Measurements from ENCODE around the gene GAP43.

GAP43 gene

GRCh38 chr3:115627180-115628074, 4.1 kb downstream of the GAP43 start:
- no peak for DNase-seq (ENCODE audit: low read depth)

- DNase-seq (ENCODE audit: low read depth), result no peak
Observed at GRCh38 chr3:115628075-115628412, 4.7 kb downstream of the GAP43 start.

GRCh38 chr3:115630850-115631249, 7.5 kb downstream of the GAP43 start:
- DNase-seq (ENCODE audit: low read depth), result no peak

GRCh38 chr3:115632026-115632425, 8.7 kb downstream of the GAP43 start:
- no peak for DNase-seq (ENCODE audit: low read depth)

GRCh38 chr3:115633467-115633866, 10.2 kb downstream of the GAP43 start:
- DNase-seq (ENCODE audit: low read depth), result no peak

GRCh38 chr3:115634052-115634451, 10.7 kb downstream of the GAP43 start:
- DNase-seq (ENCODE audit: low read depth), result no peak

- no peak for DNase-seq (ENCODE audit: low read depth)
Observed at GRCh38 chr3:115635406-115635805, 12.1 kb downstream of the GAP43 start.

- DNase-seq (ENCODE audit: low read depth), result no peak
Observed at GRCh38 chr3:115638241-115638640, 14.9 kb downstream of the GAP43 start.

GRCh38 chr3:115638991-115639390, 15.7 kb downstream of the GAP43 start:
- DNase-seq (ENCODE audit: low read depth), result no peak

GRCh38 chr3:115644391-115644790, 21.1 kb downstream of the GAP43 start:
- DNase-seq (ENCODE audit: low read depth), result no peak

GRCh38 chr3:115646027-115646690, 22.8 kb downstream of the GAP43 start:
- DNase-seq (ENCODE audit: low read depth), result no peak

GRCh38 chr3:115648559-115648958, 25.2 kb downstream of the GAP43 start:
- no peak for DNase-seq (ENCODE audit: low read depth)

GRCh38 chr3:115651087-115651486, 27.8 kb downstream of the GAP43 start:
- no peak for DNase-seq (ENCODE audit: low read depth)

GRCh38 chr3:115651599-115651998, 28.3 kb downstream of the GAP43 start:
- DNase-seq (ENCODE audit: low read depth), result no peak

GRCh38 chr3:115652738-115653137, 29.4 kb downstream of the GAP43 start:
- no peak for DNase-seq (ENCODE audit: low read depth)

GRCh38 chr3:115655761-115656282, 32.5 kb downstream of the GAP43 start:
- no peak for DNase-seq (ENCODE audit: low read depth)

GRCh38 chr3:115657168-115657567, 33.9 kb downstream of the GAP43 start:
- no peak for DNase-seq (ENCODE audit: low read depth)

GRCh38 chr3:115658032-115658336, 34.7 kb downstream of the GAP43 start:
- no peak for DNase-seq (ENCODE audit: low read depth)

- peak; percentile 85 for DNase-seq (ENCODE audit: low read depth)
Observed at GRCh38 chr3:115658337-115659181, 35.2 kb downstream of the GAP43 start.

GRCh38 chr3:115659253-115660220, 36.2 kb downstream of the GAP43 start:
- no peak for DNase-seq (ENCODE audit: low read depth)

- DNase-seq (ENCODE audit: low read depth), result no peak
Observed at GRCh38 chr3:115660646-115661337, 37.5 kb downstream of the GAP43 start.
